NCI-H146 treated with DMSO at 0.1 percent for 48 hours (cell line): ENCODE data around the gene EFCAB5.
"Not testable (repeated sequence)": the region's sequence is repeated elsewhere in the genome, so short reads cannot be mapped to it uniquely, and the experiment has no call there.

ENCODE experiments used
- DNase-seq: peaks from one replicate; lab custom pipeline; 2025; ENCODE audit not compliant: unreplicated experiment; lab: John Stamatoyannopoulos, UW

The EFCAB5 gene

GRCh38 chr17:30000755-30001257 lies 59.4 kb downstream of the EFCAB5 start:
- DNase-seq = no peak

GRCh38 chr17:30002088-30002487 lies 60.7 kb downstream of the EFCAB5 start:
- no peak for DNase-seq

- DNase-seq = no peak
Measured at GRCh38 chr17:30005709-30006320, 64.4 kb downstream of the EFCAB5 start.

GRCh38 chr17:30011934-30012333 lies 70.5 kb downstream of the EFCAB5 start:
- DNase-seq = not testable (repeated sequence)

- peak; percentile 62 for DNase-seq
Measured at GRCh38 chr17:30021708-30022317, 80.4 kb downstream of the EFCAB5 start.

- DNase-seq = not testable (repeated sequence)
Measured at GRCh38 chr17:30025325-30025724, 83.9 kb downstream of the EFCAB5 start.

- DNase-seq = no peak
Measured at GRCh38 chr17:30027676-30028075, 86.2 kb downstream of the EFCAB5 start.

- no peak for DNase-seq
Measured at GRCh38 chr17:30031214-30031869, 89.9 kb downstream of the EFCAB5 start.

GRCh38 chr17:30035369-30035768 lies 93.9 kb downstream of the EFCAB5 start:
- no peak for DNase-seq

GRCh38 chr17:30040719-30041518 lies 99.5 kb downstream of the EFCAB5 start:
- DNase-seq = not testable (repeated sequence)

- no peak for DNase-seq
Measured at GRCh38 chr17:30041551-30041950, 100.1 kb downstream of the EFCAB5 start.

GRCh38 chr17:30062372-30062771 lies 120.9 kb downstream of the EFCAB5 start:
- DNase-seq = no peak

- DNase-seq = no peak
Measured at GRCh38 chr17:30064738-30065137, 123.3 kb downstream of the EFCAB5 start.

- DNase-seq = no peak
Measured at GRCh38 chr17:30068465-30068864, 127.0 kb downstream of the EFCAB5 start.

GRCh38 chr17:30074254-30074653 lies 132.8 kb downstream of the EFCAB5 start:
- no peak for DNase-seq

GRCh38 chr17:30074730-30075129 lies 133.3 kb downstream of the EFCAB5 start:
- no peak for DNase-seq

- no peak for DNase-seq
Measured at GRCh38 chr17:30082773-30083172, 141.3 kb downstream of the EFCAB5 start.

- DNase-seq = no peak
Measured at GRCh38 chr17:30084788-30085187, 143.4 kb downstream of the EFCAB5 start.

GRCh38 chr17:30086896-30087295 lies 145.5 kb downstream of the EFCAB5 start:
- DNase-seq = no peak

- DNase-seq = not testable (repeated sequence)
Measured at GRCh38 chr17:30087431-30087830, 146.0 kb downstream of the EFCAB5 start.

- DNase-seq = no peak
Measured at GRCh38 chr17:30091121-30091670, 149.8 kb downstream of the EFCAB5 start.
